ENCODE measurements around the gene DENND1B. TPM values are rescaled to one million over a fixed set of nuclear protein-coding genes. Genes with fewer than 3 reads are reported as not detected.
A peak's percentile ranks its signal among the peaks of the same experiment; 100 is the strongest.

The DENND1B gene
- total and polyA plus RNA-seq, 2 of the 13 experiments (the other 11 are each of a cell fraction or from before 2014, with no cell fraction given) = 2.6 to 5.7 TPM

DNA sequence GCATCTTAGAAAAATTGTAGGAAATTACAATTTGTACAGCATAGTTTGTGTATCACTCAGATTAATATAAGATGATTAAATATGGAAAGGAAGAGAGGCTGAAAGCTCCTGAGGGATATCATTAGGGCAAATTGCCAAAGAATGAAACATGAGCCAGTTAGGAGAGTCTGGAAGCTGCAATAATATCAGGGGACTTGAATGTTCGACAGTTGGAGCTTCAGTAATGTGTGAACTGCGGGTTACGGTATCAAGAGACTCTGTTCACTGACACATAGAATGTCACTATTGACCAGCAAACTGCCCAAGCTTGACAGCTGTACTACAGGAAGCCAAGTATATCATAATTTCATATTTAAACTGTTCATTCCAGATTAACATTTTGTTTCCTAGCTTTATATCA is 157.2 kb downstream of the DENND1B start:
- DNase-seq (ENCODE audit: low spot score) = peak; percentile 6
- H4K20me1 ChIP-seq (ENCODE audit: insufficient read depth, low read length) = no peaks in the 10 kb centered on the region
- H3K9ac ChIP-seq (ENCODE audit: insufficient read depth, low read depth, low read length) = no peak overlapping the region
- H3K27me3 ChIP-seq (ENCODE audit: control insufficient read depth in 1 of 2, insufficient read depth in 2 of 2, low read length in 2 of 2) = no peaks in the 10 kb centered on the region; a peak in 1 of 5 replicates
- in situ Hi-C loops (cut with HindIII; ENCODE audit: extremely low pct_ligation_motif_present, low pct_unique_long_range_greater_than_20kb) (loop anchor here (5.0 kb wide), 2 partner anchors 249 to 304 kb away; no protein-coding TSS in a partner anchor), intact Hi-C loops (cut with micrococcal nuclease; ENCODE audit: unreplicated experiment) (loop anchor here (5.0 kb wide), 2 partner anchors 91 to 379 kb away; no protein-coding TSS in a partner anchor)
- peaks cover 64% of the 10 kb centered on the region for H3K4me1 ChIP-seq (ENCODE audit: insufficient read depth, low read length)
- FAIRE-seq = no peak
- H3K4me2 ChIP-seq (ENCODE audit: low read depth, low read length) = no peak overlapping the region
- no TSS peak for BruUV-seq (replicated peaks)
- H3K79me2 ChIP-seq (ENCODE audit: insufficient read depth, low read length) = no peaks in the 10 kb centered on the region
- H3K9me3 ChIP-seq (ENCODE audit: low read length) = no peaks in the 10 kb centered on the region
- peak overlapping the region; percentile 17 for H3K27ac ChIP-seq (ENCODE audit: extremely low read length, insufficient read depth, low read length)
- no peaks in the 10 kb centered on the region for H3K36me3 ChIP-seq (replicated peaks in 1 of 2; ENCODE audit: control insufficient read depth in 1 of 2, insufficient read depth in 2 of 2, low read length in 2 of 2)
- ChIA-PET POLR2A (interaction anchor here (1.2 kb wide), 1 partner anchor 285 kb away, joined by 4 read pairs; the partner anchor contains the start of gene C1orf53), CTCF (ENCODE audit: low intra/inter-chr PET ratio, low total read pairs) (interaction anchor here (1.6 kb wide), 1 partner anchor 307 kb away, joined by 7 read pairs; no protein-coding TSS in a partner anchor)
- no peak overlapping the region for H2AFZ ChIP-seq (ENCODE audit: low read length)
- no peak for ATAC-seq
- WGBS (ENCODE audit: low lambda C conversion rate) = 90% methylated on average over 3 of the region's 3 CpGs
- no peak overlapping the region for H3K4me3 ChIP-seq (replicated peaks in 1 of 3; ENCODE audit: insufficient read depth in 1 of 3, low read depth in 2 of 3, low read length in 3 of 3)
- no peak for TF ChIP-seq MIXL1 (CRISPR knock-in tag; IDR thresholded peaks at IDR 0.05)
- peak; percentile 60; the same call in 1 of the 2 replicates for TF ChIP-seq SIX1 (CRISPR knock-in tag; IDR thresholded peaks at IDR 0.05; ENCODE audit: borderline replicate concordance)

DNA sequence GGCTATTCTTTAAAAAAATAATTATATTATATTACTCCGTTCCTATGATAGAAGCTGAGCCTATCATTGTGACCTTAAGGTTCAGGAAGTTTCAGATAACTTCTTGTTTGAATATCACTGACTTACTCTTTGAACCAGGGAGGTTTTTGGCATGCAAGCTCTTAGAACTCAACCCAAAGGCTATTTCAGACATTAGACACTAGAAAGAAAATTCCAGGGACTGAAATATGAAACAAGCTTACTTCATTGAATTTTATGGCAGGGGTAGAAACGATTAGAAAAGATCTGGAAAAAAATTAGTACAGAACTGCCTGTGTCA is 159.6 kb downstream of the DENND1B start:
- CTCF ChIA-PET (ENCODE audit: low intra/inter-chr PET ratio, low total read pairs) = interaction anchor here (0.6 to 2.0 kb wide), 5 partner anchors 253 to 850 kb away, joined by 3 to 17 read pairs (median 9); partner anchors contain the start of gene LHX9
- peak; percentile 33; the same call in 1 of the 2 replicates for TF ChIP-seq HNF4A (CRISPR knock-in tag; IDR thresholded peaks at IDR 0.05)
- TF ChIP-seq HMG20A (CRISPR knock-in tag; IDR thresholded peaks at IDR 0.05; ENCODE audit: borderline replicate concordance) = 0 out of 2 replicates have a peak, but pooled peaks have one; percentile 21
- TF ChIP-seq ARNTL (CRISPR knock-in tag; IDR thresholded peaks at IDR 0.05) = no peak
- TF ChIP-seq GFI1 (CRISPR knock-in tag; IDR thresholded peaks at IDR 0.05; ENCODE audit: borderline replicate concordance) = peak; percentile 79; the same call in 1 of the 2 replicates
- TF ChIP-seq GLI4 (CRISPR knock-in tag; IDR thresholded peaks at IDR 0.05; ENCODE audit: borderline replicate concordance) = no peak
- peak; percentile 38; the same call in 1 of the 2 replicates for TF ChIP-seq BCL6 (CRISPR knock-in tag; IDR thresholded peaks at IDR 0.05)
- BruUV-seq (replicated peaks) = no TSS peak

More for the DNA sequence above, 159.6 kb downstream of the DENND1B start:
- Histone ChIP-seq H3K9me3 (ENCODE audit: low read length) (no peaks in the 10 kb centered on the region), H3K9ac (ENCODE audit: insufficient read depth, low read depth, low read length) (no peak overlapping the region), H3K4me1 (ENCODE audit: insufficient read depth, low read length) (peaks cover 40% of the 10 kb centered on the region), H3K27ac (ENCODE audit: extremely low read length, insufficient read depth, low read length) (peak overlapping the region; percentile 39), H4K20me1 (ENCODE audit: insufficient read depth, low read length) (no peaks in the 10 kb centered on the region), H3K4me3 (replicated peaks in 1 of 3; ENCODE audit: insufficient read depth in 1 of 3, low read depth in 2 of 3, low read length in 3 of 3) (no peak overlapping the region; a peak in 1 of 6 replicates), H3K79me2 (ENCODE audit: insufficient read depth, low read length) (no peaks in the 10 kb centered on the region), H3K27me3 (ENCODE audit: control insufficient read depth in 1 of 2, insufficient read depth in 2 of 2, low read length in 2 of 2) (no peaks in the 10 kb centered on the region; a peak in 1 of 5 replicates), H3K4me2 (ENCODE audit: low read depth, low read length) (no peak overlapping the region; the same call in 1 of the 2 replicates), H2AFZ (ENCODE audit: low read length) (no peak overlapping the region), H3K36me3 (replicated peaks in 1 of 2; ENCODE audit: control insufficient read depth in 1 of 2, insufficient read depth in 2 of 2, low read length in 2 of 2) (no peaks in the 10 kb centered on the region)
- DNase-seq (ENCODE audit: low spot score) (peak; percentile 20), ATAC-seq (peak; percentile 49), FAIRE-seq (no peak)
- in situ Hi-C loops (cut with HindIII; ENCODE audit: extremely low pct_ligation_motif_present, low pct_unique_long_range_greater_than_20kb) (loop anchor here (5.0 kb wide), 2 partner anchors 252 to 307 kb away; no protein-coding TSS in a partner anchor), intact Hi-C loops (cut with micrococcal nuclease; ENCODE audit: unreplicated experiment) (loop anchor here (1.0 to 5.0 kb wide), 6 partner anchors 88 to 382 kb away; partner anchors contain the start of gene DENND1B)
- WGBS (ENCODE audit: low lambda C conversion rate) = 22% methylated on average over 2 of the region's 2 CpGs
- POLR2A ChIA-PET = interaction anchor here (0.9 kb wide), 1 partner anchor 268 kb away, joined by 3 read pairs; no protein-coding TSS in a partner anchor
